Hepatocyte (in vitro differentiated cells): ENCODE results near the gene SOWAHA. TPM values are rescaled to one million over a fixed set of nuclear protein-coding genes. Genes with fewer than 3 reads are reported as not detected.

ENCODE experiments used
- DNase-seq: peaks from one replicate; pipeline ENCODE4 v3.0.0-alpha.2; 2016; ENCODE audit warnings: low spot score
- H2AFZ ChIP-seq: fragments of 200-600 bp; sonication (generic); 2 replicates; pipeline ENCODE4 v1.6.0; 2016; ENCODE audit warnings: antibody characterized with exemption, mild to moderate bottlenecking
- H3K27ac ChIP-seq: fragments of 200-600 bp; sonication (generic); 2 replicates; pipeline ENCODE4 v1.5.1; 2016; ENCODE audit warnings: mild to moderate bottlenecking
- H3K27me3 ChIP-seq: fragments of 200-600 bp; sonication (generic); 2 replicates; pipeline ENCODE4 v1.6.1; 2016
- H3K36me3 ChIP-seq: fragments of 200-600 bp; sonication (generic); replicated peaks from 2 replicates; pipeline ENCODE4 v1.5.1; 2016; ENCODE audit warnings: low read depth; ENCODE audit not compliant: insufficient read depth
- H3K4me1 ChIP-seq: fragments of 200-600 bp; sonication (generic); 2 replicates; pipeline ENCODE4 v1.5.1; 2016; ENCODE audit warnings: mild to moderate bottlenecking, moderate library complexity; ENCODE audit not compliant: insufficient read depth
- H3K4me2 ChIP-seq: fragments of 200-600 bp; sonication (generic); 2 replicates; pipeline ENCODE4 v1.6.0; 2016
- H3K4me3 ChIP-seq: fragments of 200-600 bp; sonication (generic); 2 replicates; pipeline ENCODE4 v1.5.1; 2016; ENCODE audit warnings: mild to moderate bottlenecking
- H3K79me2 ChIP-seq: fragments of 200-600 bp; sonication (generic); 2 replicates; pipeline ENCODE4 v1.6.0; 2017; ENCODE audit warnings: mild to moderate bottlenecking
- H3K9me2 ChIP-seq: fragments of 200-600 bp; sonication (generic); replicated peaks from 2 replicates; pipeline ENCODE4 v1.6.0; 2017; ENCODE audit warnings: mild to moderate bottlenecking; ENCODE audit not compliant: insufficient read depth
- H3K9me3 ChIP-seq: fragments of 200-600 bp; sonication (generic); 2 replicates; pipeline ENCODE4 v1.5.1; 2016; ENCODE audit warnings: low read depth, mild to moderate bottlenecking
- H4K20me1 ChIP-seq: fragments of 200-600 bp; sonication (generic); 2 replicates; pipeline ENCODE4 v1.6.0; 2016; ENCODE audit warnings: mild to moderate bottlenecking; ENCODE audit not compliant: insufficient read depth, poor library complexity, severe bottlenecking
- EZH2 ChIP-seq: fragments of 200-600 bp; sonication (generic); IDR thresholded peaks from 2 replicates; pipeline ENCODE4 v1.6.1; 2016; ENCODE audit warnings: antibody characterized with exemption, mild to moderate bottlenecking, borderline replicate concordance
- EZH2phosphoT487 ChIP-seq: fragments of 200-600 bp; sonication (generic); IDR thresholded peaks from one replicate; pipeline ENCODE4 v1.6.1; 2018; ENCODE audit warnings: antibody characterized with exemption, mild to moderate bottlenecking, low read depth, moderate library complexity; ENCODE audit not compliant: unreplicated experiment, severe bottlenecking
- WGBS: methylation state at CpG from one replicate; pipeline ENCODE4 v1.1.6; 2016; ENCODE audit warnings: low lambda C conversion rate; ENCODE audit errors: missing lambda C conversion rate; 5-methylcytosine and 5-hydroxymethylcytosine counted together
- polyA plus RNA-seq: library from polyadenylated mRNA; unstranded; fragments of >200 nt; fragmentation: Nextera tagmentation; extraction: Ambion mirVana; gene quantifications from 2 replicates; pipeline ENCODE4 v1.2.1, GENCODE V29; 2016
- total RNA-seq: library from RNA; depleted of rRNA; stranded (reverse); fragments of >200 nt; gene quantifications from 2 replicates; pipeline ENCODE4 v1.2.3, GENCODE V29; 2014
- TF ChIP-seq, protein P1 (sequence below): fragments of 200-600 bp; sonication (generic); IDR thresholded peaks from 2 replicates; pipeline ENCODE4 v1.5.1; 2016; ENCODE audit warnings: antibody characterized with exemption, mild to moderate bottlenecking; ENCODE audit not compliant: poor library complexity

The SOWAHA gene
- total and polyA plus RNA-seq, 2 experiments from 2014 or later, result 6.8 to 11.4 TPM

- no peak for DNase-seq
- no peak overlapping the region for H3K27ac ChIP-seq
- H2AFZ ChIP-seq, result no peak overlapping the region
- no peaks in the 10 kb centered on the region for H3K4me1 ChIP-seq
- no peaks in the 10 kb centered on the region for H4K20me1 ChIP-seq
- H3K27me3 ChIP-seq, result no peaks in the 10 kb centered on the region
- no peaks in the 10 kb centered on the region for H3K9me3 ChIP-seq
- WGBS, result 92% methylated on average over 12 of the region's 12 CpGs
- no peaks in the 10 kb centered on the region for H3K9me2 ChIP-seq
- no peaks in the 10 kb centered on the region for H3K36me3 ChIP-seq
- TF ChIP-seq, protein P1, sequence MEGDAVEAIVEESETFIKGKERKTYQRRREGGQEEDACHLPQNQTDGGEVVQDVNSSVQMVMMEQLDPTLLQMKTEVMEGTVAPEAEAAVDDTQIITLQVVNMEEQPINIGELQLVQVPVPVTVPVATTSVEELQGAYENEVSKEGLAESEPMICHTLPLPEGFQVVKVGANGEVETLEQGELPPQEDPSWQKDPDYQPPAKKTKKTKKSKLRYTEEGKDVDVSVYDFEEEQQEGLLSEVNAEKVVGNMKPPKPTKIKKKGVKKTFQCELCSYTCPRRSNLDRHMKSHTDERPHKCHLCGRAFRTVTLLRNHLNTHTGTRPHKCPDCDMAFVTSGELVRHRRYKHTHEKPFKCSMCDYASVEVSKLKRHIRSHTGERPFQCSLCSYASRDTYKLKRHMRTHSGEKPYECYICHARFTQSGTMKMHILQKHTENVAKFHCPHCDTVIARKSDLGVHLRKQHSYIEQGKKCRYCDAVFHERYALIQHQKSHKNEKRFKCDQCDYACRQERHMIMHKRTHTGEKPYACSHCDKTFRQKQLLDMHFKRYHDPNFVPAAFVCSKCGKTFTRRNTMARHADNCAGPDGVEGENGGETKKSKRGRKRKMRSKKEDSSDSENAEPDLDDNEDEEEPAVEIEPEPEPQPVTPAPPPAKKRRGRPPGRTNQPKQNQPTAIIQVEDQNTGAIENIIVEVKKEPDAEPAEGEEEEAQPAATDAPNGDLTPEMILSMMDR, result no peak
- TF ChIP-seq EZH2phosphoT487, result no peak
- no peak for TF ChIP-seq EZH2
- no peak overlapping the region for H3K4me2 ChIP-seq
- H3K79me2 ChIP-seq, result peaks cover 41% of the 10 kb centered on the region
- no peak overlapping the region for H3K4me3 ChIP-seq
Observed at GRCh38 chr5:132765311-132766019, 47.6 kb upstream of the SOWAHA start.

DNA sequence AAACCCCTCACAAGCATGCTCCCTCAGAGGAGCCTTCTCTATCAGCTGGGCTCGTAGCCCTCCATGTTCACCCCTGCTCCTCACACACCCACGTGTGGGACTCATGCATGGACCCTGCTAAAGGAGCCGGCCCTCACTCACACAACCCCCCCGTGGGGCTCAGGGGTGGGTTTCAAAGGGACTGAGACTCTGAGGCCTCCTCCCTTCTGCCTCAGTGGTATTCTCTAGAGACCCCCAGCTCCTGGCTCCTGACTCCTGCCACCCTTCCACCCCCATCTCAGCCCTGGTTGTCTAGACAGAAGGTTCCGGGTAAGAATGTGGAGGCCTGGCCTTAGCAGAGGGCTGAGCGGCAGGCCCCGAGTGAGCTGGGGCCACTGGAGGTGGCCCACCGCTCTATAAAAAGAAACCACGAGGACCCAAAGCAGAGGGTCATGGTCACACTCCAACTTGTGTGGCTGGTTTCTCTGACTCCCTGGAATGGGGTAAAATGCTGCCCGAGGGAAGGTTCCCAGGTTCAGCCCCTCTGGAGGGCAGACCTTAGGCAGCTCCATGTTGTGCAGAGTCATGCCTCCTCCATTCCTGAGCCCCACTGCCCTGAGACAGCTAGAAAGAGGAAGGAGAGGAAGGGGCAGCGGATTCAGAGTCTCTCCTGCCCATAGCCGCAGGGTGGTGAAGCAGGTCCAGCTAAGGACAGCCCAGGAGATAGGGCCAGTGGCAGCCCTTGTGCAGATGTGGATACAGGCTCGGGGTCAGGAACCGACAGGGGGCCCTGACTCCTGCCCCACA lies 46.9 kb upstream of the SOWAHA start:
- Histone ChIP-seq H4K20me1 (no peaks in the 10 kb centered on the region), H3K79me2 (peaks cover 47% of the 10 kb centered on the region), H3K9me2 (no peaks in the 10 kb centered on the region), H3K9me3 (no peaks in the 10 kb centered on the region), H3K4me3 (no peak overlapping the region), H3K4me1 (no peaks in the 10 kb centered on the region), H3K4me2 (no peak overlapping the region), H3K36me3 (no peaks in the 10 kb centered on the region), H2AFZ (no peak overlapping the region), H3K27me3 (no peaks in the 10 kb centered on the region), H3K27ac (no peak overlapping the region)
- DNase-seq, result no peak
- TF ChIP-seq EZH2, result no peak
- TF ChIP-seq, protein P1, result no peak
- WGBS, result 96% methylated on average over 14 of the region's 14 CpGs

GRCh38 chr5:132766806-132767055 lies 46.4 kb upstream of the SOWAHA start:
- Histone ChIP-seq H3K4me3 (no peak overlapping the region), H4K20me1 (no peaks in the 10 kb centered on the region), H2AFZ (no peak overlapping the region), H3K79me2 (peaks cover 52% of the 10 kb centered on the region), H3K27ac (no peak overlapping the region), H3K9me3 (no peaks in the 10 kb centered on the region), H3K4me1 (no peaks in the 10 kb centered on the region), H3K4me2 (no peak overlapping the region), H3K36me3 (no peaks in the 10 kb centered on the region), H3K27me3 (no peaks in the 10 kb centered on the region), H3K9me2 (no peaks in the 10 kb centered on the region)
- TF ChIP-seq EZH2phosphoT487 (no peak), EZH2 (no peak)
- TF ChIP-seq, protein P1, result no peak
- WGBS, result 100% methylated on average over 1 of the region's 1 CpG
- no peak for DNase-seq
